ENCODE results near the gene ATP8A2. TPM values are rescaled to one million over a fixed set of nuclear protein-coding genes. Genes with fewer than 3 reads are reported as not detected.

The ATP8A2 gene
- total and polyA plus RNA-seq, 2 of the 4 experiments (the other 2 are of a cell fraction): 0.02 to 0.18 TPM

DNA sequence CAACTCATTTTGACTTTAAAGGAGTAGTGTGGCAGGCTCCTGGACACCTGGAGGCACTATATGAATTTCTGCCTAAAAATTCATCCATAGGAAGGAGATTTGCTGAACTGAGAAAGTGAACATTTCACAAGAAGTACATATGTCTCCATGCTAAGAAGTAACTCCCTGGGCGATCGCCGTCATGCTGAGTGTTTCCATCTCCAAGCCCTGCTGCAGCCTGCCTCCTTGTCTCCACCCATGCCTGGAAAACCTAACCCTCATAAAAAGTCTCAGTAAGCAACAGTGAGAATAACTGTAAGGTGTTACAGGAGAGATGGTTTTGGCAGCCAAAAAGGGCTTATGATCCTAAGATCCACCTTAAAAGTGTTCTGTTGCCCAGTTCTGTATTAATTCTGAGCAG is 428.7 kb downstream of the ATP8A2 start:
- H3K23ac ChIP-seq (ENCODE audit: low read depth, low read length): no peak overlapping the region
- H3K4me2 ChIP-seq (ENCODE audit: low read depth, low read length): no peak overlapping the region
- in situ Hi-C loops (cut with MboI; ENCODE audit: low sequenced_read_pairs): no loop called here
- no peak overlapping the region for H2AK9ac ChIP-seq (replicated peaks; ENCODE audit: low read depth, low read length, poor library complexity)
- H2BK15ac ChIP-seq (ENCODE audit: low read depth, low read length): no peak overlapping the region
- CTCF ChIA-PET: no interaction called here
- TF ChIP-seq, protein P1, sequence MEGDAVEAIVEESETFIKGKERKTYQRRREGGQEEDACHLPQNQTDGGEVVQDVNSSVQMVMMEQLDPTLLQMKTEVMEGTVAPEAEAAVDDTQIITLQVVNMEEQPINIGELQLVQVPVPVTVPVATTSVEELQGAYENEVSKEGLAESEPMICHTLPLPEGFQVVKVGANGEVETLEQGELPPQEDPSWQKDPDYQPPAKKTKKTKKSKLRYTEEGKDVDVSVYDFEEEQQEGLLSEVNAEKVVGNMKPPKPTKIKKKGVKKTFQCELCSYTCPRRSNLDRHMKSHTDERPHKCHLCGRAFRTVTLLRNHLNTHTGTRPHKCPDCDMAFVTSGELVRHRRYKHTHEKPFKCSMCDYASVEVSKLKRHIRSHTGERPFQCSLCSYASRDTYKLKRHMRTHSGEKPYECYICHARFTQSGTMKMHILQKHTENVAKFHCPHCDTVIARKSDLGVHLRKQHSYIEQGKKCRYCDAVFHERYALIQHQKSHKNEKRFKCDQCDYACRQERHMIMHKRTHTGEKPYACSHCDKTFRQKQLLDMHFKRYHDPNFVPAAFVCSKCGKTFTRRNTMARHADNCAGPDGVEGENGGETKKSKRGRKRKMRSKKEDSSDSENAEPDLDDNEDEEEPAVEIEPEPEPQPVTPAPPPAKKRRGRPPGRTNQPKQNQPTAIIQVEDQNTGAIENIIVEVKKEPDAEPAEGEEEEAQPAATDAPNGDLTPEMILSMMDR (conservative IDR thresholded peaks at IDR 0.05; ENCODE audit: low read depth, low read length): no peak
- TF ChIP-seq CEBPB (IDR thresholded peaks at IDR 0.05; ENCODE audit: low read depth, low read length) (no peak), RCOR1 (IDR thresholded peaks at IDR 0.05; ENCODE audit: insufficient replicate concordance, low read length) (no peak), MXI1 (IDR thresholded peaks at IDR 0.05; ENCODE audit: borderline replicate concordance, low read depth, low read length) (no peak), POLR2A (IDR thresholded peaks at IDR 0.05; ENCODE audit: low read depth, low read length) (no peak), MAZ (IDR thresholded peaks at IDR 0.05; ENCODE audit: borderline replicate concordance, low read depth, low read length) (no peak), CHD1 (IDR thresholded peaks at IDR 0.05; ENCODE audit: low read depth, low read length) (no peak), MAFK (IDR thresholded peaks at IDR 0.05; ENCODE audit: low read depth, low read length) (no peak), FOS (IDR thresholded peaks at IDR 0.05; ENCODE audit: low read depth, low read length) (no peak), NFE2L2 (IDR thresholded peaks at IDR 0.05; ENCODE audit: low read depth, low read length) (no peak)
- H3K9me3 ChIP-seq (ENCODE audit: control insufficient read depth, insufficient read depth, low read length): no peaks in the 10 kb centered on the region
- H4K8ac ChIP-seq (ENCODE audit: low read depth in 2 of 2, low read length in 2 of 2): no peak overlapping the region
- no peak overlapping the region for H4K5ac ChIP-seq (ENCODE audit: low read depth, low read length)
- no peak overlapping the region for H2BK20ac ChIP-seq (ENCODE audit: low read depth, low read length)
- intact Hi-C loops (cut with micrococcal nuclease): no loop called here
- ATAC-seq (ENCODE audit: low read depth) (no peak), DNase-seq (no peak)
- WGBS, 2 experiments (ENCODE audit: extremely low coverage in 2 of 2, insufficient read length in 1 of 2): no CpG with 5 or more reads among the region's 3 CpGs
- H3K14ac ChIP-seq (replicated peaks; ENCODE audit: low read depth, low read length): no peak overlapping the region
- no peaks in the 10 kb centered on the region for H3K79me1 ChIP-seq (ENCODE audit: low read depth in 1 of 2, low read length in 2 of 2)
- no peak overlapping the region for H3K56ac ChIP-seq (ENCODE audit: extremely low read depth, insufficient read depth, low read length)
- H3K9ac ChIP-seq (ENCODE audit: low read depth, low read length): no peak overlapping the region
- H3K4me1 ChIP-seq (ENCODE audit: control insufficient read depth, insufficient read depth, low read length): no peaks in the 10 kb centered on the region
- H2AFZ ChIP-seq (replicated peaks; ENCODE audit: low read length, poor library complexity): no peak overlapping the region
- H3K4ac ChIP-seq (ENCODE audit: low read depth, low read length): no peak overlapping the region
- H3K9me1 ChIP-seq (ENCODE audit: insufficient read depth, low read length): no peaks in the 10 kb centered on the region
- no peak overlapping the region for H2BK5ac ChIP-seq (ENCODE audit: low read depth, low read length, poor library complexity, severe bottlenecking)
- H2BK120ac ChIP-seq (ENCODE audit: low read depth, low read length): no peak overlapping the region
- BruUV-seq (replicated peaks): no TSS peak
- no peaks in the 10 kb centered on the region for H4K20me1 ChIP-seq (ENCODE audit: insufficient read depth, low read length)
- H2AK5ac ChIP-seq (ENCODE audit: low read depth, low read length): no peak overlapping the region
- no peaks in the 10 kb centered on the region for H3K27me3 ChIP-seq (ENCODE audit: control insufficient read depth, insufficient read depth, low read length)
- dilution Hi-C loops (cut with HindIII; ENCODE audit: low sequenced_read_pairs, unreplicated experiment): no loop called here
- H3K36me3 ChIP-seq (ENCODE audit: control insufficient read depth, insufficient read depth, low read length): no peaks in the 10 kb centered on the region
- POLR2A ChIA-PET (ENCODE audit: unreplicated experiment): no interaction called here
- no peak overlapping the region for H3K4me3 ChIP-seq (ENCODE audit: insufficient read depth, low read depth, low read length)
- H3K27ac ChIP-seq (ENCODE audit: insufficient read depth, low read length): no peak overlapping the region
- H4K91ac ChIP-seq (ENCODE audit: insufficient read depth, low read depth, low read length): no peak overlapping the region
- no peak overlapping the region for H3K18ac ChIP-seq (ENCODE audit: low read depth, low read length)
